Breast epithelium (tissue), 3 donors: ENCODE measurements around the gene RIPOR2.
"Not testable (repeated sequence)": the region's sequence is repeated elsewhere in the genome, so short reads cannot be mapped to it uniquely, and the experiment has no call there.

Experiments used
- CTCF ChIP-seq, 3 donors: fragments of 450-650 bp; IDR thresholded peaks; one replicate each; pipeline ENCODE4 v1.5.1; 2016 to 2017; ENCODE audit warnings: antibody characterized with exemption in 3 of 3, mild to moderate bottlenecking in 3 of 3, moderate library complexity in 3 of 3
- POLR2A ChIP-seq: fragments of 450-650 bp; IDR thresholded peaks from one replicate; pipeline ENCODE4 v1.6.1; 2016; ENCODE audit warnings: antibody characterized with exemption, mild to moderate bottlenecking, moderate library complexity
- POLR2AphosphoS5 ChIP-seq, 3 donors: sonication (generic); formaldehyde crosslinking; IDR thresholded peaks; one replicate each; pipeline ENCODE4 v1.6.1; 2017; ENCODE audit warnings: antibody characterized with exemption in 3 of 3

- TF ChIP-seq CTCF (IDR thresholded peaks at IDR 0.05); POLR2A; POLR2AphosphoS5 (IDR thresholded peaks at IDR 0.05): not testable (repeated sequence)
Measured at GRCh38 chr6:24765968-24766367, 169.8 kb downstream of the RIPOR2 start.
